D341Med (cell line): Measurements from ENCODE around the gene IRF2BP1.
A peak's percentile ranks its signal among the peaks of the same experiment; 100 is the strongest.

ENCODE experiments used
- DNase-seq: peaks from one replicate; pipeline ENCODE4 v3.0.0; 2012; ENCODE audit warnings: low spot score

IRF2BP1 gene

GRCh38 chr19:45860359-45861259 is 25.3 kb downstream of the IRF2BP1 start:
- no peak for DNase-seq

GRCh38 chr19:45854167-45854778 is 31.7 kb downstream of the IRF2BP1 start:
- no peak for DNase-seq

- DNase-seq, result no peak
Measured at GRCh38 chr19:45852983-45853382, 33.0 kb downstream of the IRF2BP1 start.

- DNase-seq, result no peak
Measured at GRCh38 chr19:45852145-45852750, 33.7 kb downstream of the IRF2BP1 start.

- DNase-seq, result peak; percentile 33
Measured at GRCh38 chr19:45848922-45849321, 37.0 kb downstream of the IRF2BP1 start.

GRCh38 chr19:45847663-45848062 is 38.3 kb downstream of the IRF2BP1 start:
- no peak for DNase-seq

GRCh38 chr19:45842198-45842597 is 43.7 kb downstream of the IRF2BP1 start:
- peak; percentile 34 for DNase-seq

- DNase-seq, result no peak
Measured at GRCh38 chr19:45834970-45835369, 51.0 kb downstream of the IRF2BP1 start.
